Body of pancreas (tissue), 4 donors: ENCODE results near the gene HIP1.

Experiments used
- CTCF ChIP-seq, 7 experiments: fragments of 450-650 bp in 4 of 7; fragments of 200-600 bp in 3 of 7; sonication (generic) in 3 of 7; IDR thresholded peaks; one replicate each; pipeline ENCODE4 v1.5.1; 2016 to 2019; ENCODE audit warnings: antibody characterized with exemption in 7 of 7
- POLR2A ChIP-seq, 3 donors: fragments of 450-650 bp; IDR thresholded peaks; one replicate each; pipeline ENCODE4 v1.6.1; 2016; ENCODE audit warnings: antibody characterized with exemption in 3 of 3, mild to moderate bottlenecking in 2 of 3

DNA sequence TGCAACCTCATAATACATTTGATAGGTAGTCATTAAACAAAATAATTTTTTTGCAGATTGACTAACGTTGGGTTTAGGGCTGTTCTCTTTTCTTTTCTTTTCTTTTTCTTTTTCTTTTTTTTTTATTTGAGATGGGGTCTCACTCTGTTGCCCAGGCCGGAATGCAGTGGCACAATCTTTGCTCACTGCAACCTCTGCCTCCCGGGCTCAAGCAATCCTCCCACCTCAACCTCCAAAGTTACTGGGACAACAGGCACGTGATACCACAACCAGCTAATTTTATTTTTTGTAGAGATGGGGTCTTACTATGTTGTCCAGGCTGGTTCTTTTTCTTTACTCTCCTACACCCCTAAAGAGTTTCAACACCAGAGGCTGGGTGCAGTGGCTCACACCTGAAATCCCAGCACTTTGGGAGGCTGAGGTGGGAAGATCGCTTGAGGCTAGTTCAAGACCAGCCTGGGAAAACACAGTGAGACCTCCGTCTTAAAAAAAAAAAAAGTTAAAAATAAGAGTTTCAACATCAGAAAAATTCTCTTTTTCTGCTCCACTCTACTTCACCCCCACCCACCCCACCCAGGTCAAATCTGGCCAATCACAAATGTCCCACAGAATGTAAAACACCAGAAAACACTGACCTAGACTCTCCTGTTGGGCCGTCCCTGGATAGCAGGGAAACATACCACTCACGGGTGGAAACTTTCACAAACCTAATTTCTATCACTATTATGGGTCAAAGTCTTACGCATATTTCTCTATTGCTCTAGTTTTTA lies 3.0 kb downstream of the HIP1 start:
- TF ChIP-seq POLR2A (IDR thresholded peaks at IDR 0.05), result no peak
- no peak for TF ChIP-seq CTCF (IDR thresholded peaks at IDR 0.05)
